ENCODE data around the gene ARHGAP8. TPM values are rescaled to one million over a fixed set of nuclear protein-coding genes. Genes with fewer than 3 reads are reported as not detected.

Gene ARHGAP8
- total RNA-seq, 2 experiments from 2014 or later = not detected

GRCh38 chr22:44707178-44707577 is 45.2 kb upstream of the ARHGAP8 start:
- Histone ChIP-seq H3K9me2 (ENCODE audit: insufficient read depth, low read length) (no peaks in the 10 kb centered on the region), H3K79me2 (ENCODE audit: insufficient read depth, low read depth, low read length) (no peaks in the 10 kb centered on the region), H3K4me3 (ENCODE audit: low read depth, low read length, poor library complexity, severe bottlenecking) (no peak overlapping the region), H2AFZ (ENCODE audit: low read length) (no peak overlapping the region), H3K27ac (ENCODE audit: low read depth, low read length, poor library complexity, severe bottlenecking) (no peak overlapping the region), H3K9me3 (ENCODE audit: low read length) (no peaks in the 10 kb centered on the region), H3K4me2 (ENCODE audit: low read length) (no peak overlapping the region), H3K4me1 (ENCODE audit: insufficient read depth, low read length, poor library complexity, severe bottlenecking) (peaks cover 8% of the 10 kb centered on the region), H3K36me3 (ENCODE audit: insufficient read depth, low read length) (no peaks in the 10 kb centered on the region), H4K20me1 (ENCODE audit: insufficient read depth, low read length) (no peaks in the 10 kb centered on the region)
- CTCF ChIA-PET (ENCODE audit: unreplicated experiment) = no interaction called here
- intact Hi-C loops (cut with micrococcal nuclease; ENCODE audit: unreplicated experiment) = no loop called here
- TF ChIP-seq CTCF (conservative IDR thresholded peaks at IDR 0.05; ENCODE audit: low read length) = no peak
- TF ChIP-seq EZH2phosphoT487 (IDR thresholded peaks at IDR 0.05; ENCODE audit: borderline replicate concordance, low read depth, low read length) = no peak
- BruUV-seq (replicated peaks) = no TSS peak
- no peak for DNase-seq (ENCODE audit: low spot score)
- POLR2A ChIA-PET = no interaction called here

- Histone ChIP-seq H3K27ac (ENCODE audit: low read depth, low read length, poor library complexity, severe bottlenecking) (no peak overlapping the region), H4K20me1 (ENCODE audit: insufficient read depth, low read length) (no peaks in the 10 kb centered on the region), H3K9me2 (ENCODE audit: insufficient read depth, low read length) (no peaks in the 10 kb centered on the region), H3K4me1 (ENCODE audit: insufficient read depth, low read length, poor library complexity, severe bottlenecking) (peaks cover 8% of the 10 kb centered on the region), H3K36me3 (ENCODE audit: insufficient read depth, low read length) (no peaks in the 10 kb centered on the region), H2AFZ (ENCODE audit: low read length) (no peak overlapping the region), H3K9me3 (ENCODE audit: low read length) (no peaks in the 10 kb centered on the region), H3K4me2 (ENCODE audit: low read length) (no peak overlapping the region), H3K4me3 (ENCODE audit: low read depth, low read length, poor library complexity, severe bottlenecking) (no peak overlapping the region), H3K79me2 (ENCODE audit: insufficient read depth, low read depth, low read length) (no peaks in the 10 kb centered on the region)
- POLR2A ChIA-PET = interaction anchor here (0.6 to 1.2 kb wide), 2 partner anchors 299 to 703 kb away, joined by 3 to 6 read pairs; no protein-coding TSS in a partner anchor
- DNase-seq (ENCODE audit: low spot score) = no peak
- CTCF ChIA-PET (ENCODE audit: unreplicated experiment) = no interaction called here
- no TSS peak for BruUV-seq (replicated peaks)
- TF ChIP-seq EZH2phosphoT487 (IDR thresholded peaks at IDR 0.05; ENCODE audit: borderline replicate concordance, low read depth, low read length) (no peak), CTCF (conservative IDR thresholded peaks at IDR 0.05; ENCODE audit: low read length) (no peak)
- intact Hi-C loops (cut with micrococcal nuclease; ENCODE audit: unreplicated experiment) = no loop called here
Measured at GRCh38 chr22:44707752-44708151, 44.6 kb upstream of the ARHGAP8 start.

GRCh38 chr22:44709881-44710392 is 42.4 kb upstream of the ARHGAP8 start:
- Histone ChIP-seq H3K4me1 (ENCODE audit: insufficient read depth, low read length, poor library complexity, severe bottlenecking) (peaks cover 8% of the 10 kb centered on the region), H3K9me3 (ENCODE audit: low read length) (no peaks in the 10 kb centered on the region), H3K4me3 (ENCODE audit: low read depth, low read length, poor library complexity, severe bottlenecking) (no peak overlapping the region), H3K79me2 (ENCODE audit: insufficient read depth, low read depth, low read length) (no peaks in the 10 kb centered on the region), H3K4me2 (ENCODE audit: low read length) (peak overlapping the region; percentile 36; the same call in 1 of the 2 replicates), H3K27ac (ENCODE audit: low read depth, low read length, poor library complexity, severe bottlenecking) (no peak overlapping the region), H4K20me1 (ENCODE audit: insufficient read depth, low read length) (no peaks in the 10 kb centered on the region), H2AFZ (ENCODE audit: low read length) (no peak overlapping the region), H3K36me3 (ENCODE audit: insufficient read depth, low read length) (no peaks in the 10 kb centered on the region), H3K9me2 (ENCODE audit: insufficient read depth, low read length) (no peaks in the 10 kb centered on the region)
- no peak for DNase-seq (ENCODE audit: low spot score)
- ChIA-PET POLR2A (no interaction called here), CTCF (ENCODE audit: unreplicated experiment) (no interaction called here)
- intact Hi-C loops (cut with micrococcal nuclease; ENCODE audit: unreplicated experiment) = no loop called here
- BruUV-seq (replicated peaks) = no TSS peak
- TF ChIP-seq CTCF (conservative IDR thresholded peaks at IDR 0.05; ENCODE audit: low read length) (no peak), EZH2phosphoT487 (IDR thresholded peaks at IDR 0.05; ENCODE audit: borderline replicate concordance, low read depth, low read length) (no peak)
